Choroid plexus epithelial cell (primary cell): ENCODE measurements around the gene RAB29.

ENCODE experiments used
- DNase-seq: peaks from one replicate; pipeline ENCODE4 v3.0.0-alpha.2; 2010; ENCODE audit warnings: low read depth
- H3K4me3 ChIP-seq: 2 replicates; pipeline ENCODE4 v1.5.1; 2011; ENCODE audit warnings: low read depth, mild to moderate bottlenecking, control low read depth, low read length, moderate library complexity
- CTCF ChIP-seq: conservative IDR thresholded peaks from 2 replicates; pipeline ENCODE4 v1.5.1; 2011; ENCODE audit warnings: low read depth, mild to moderate bottlenecking, control low read depth, inconsistent platforms, low read length, moderate library complexity

RAB29 gene

GRCh38 chr1:205797168-205797567 is 21.9 kb upstream of the RAB29 start:
- no peak overlapping the region for H3K4me3 ChIP-seq
- TF ChIP-seq CTCF, result no peak
- DNase-seq, result no peak

- no peak for DNase-seq
- H3K4me3 ChIP-seq, result no peak overlapping the region
- no peak for TF ChIP-seq CTCF
Observed at GRCh38 chr1:205794011-205794730, 18.9 kb upstream of the RAB29 start.

GRCh38 chr1:205792961-205793673 is 17.8 kb upstream of the RAB29 start:
- no peak overlapping the region for H3K4me3 ChIP-seq
- no peak for TF ChIP-seq CTCF
- no peak for DNase-seq

- no peak overlapping the region for H3K4me3 ChIP-seq
- no peak for DNase-seq
- TF ChIP-seq CTCF, result no peak
Observed at GRCh38 chr1:205792481-205792881, 17.2 kb upstream of the RAB29 start.

GRCh38 chr1:205791568-205792180 is 16.4 kb upstream of the RAB29 start:
- H3K4me3 ChIP-seq, result no peak overlapping the region
- peak; percentile 89 for TF ChIP-seq CTCF
- DNase-seq, result peak; percentile 75

GRCh38 chr1:205787287-205787916 is 12.1 kb upstream of the RAB29 start:
- TF ChIP-seq CTCF, result no peak
- no peak overlapping the region for H3K4me3 ChIP-seq
- DNase-seq, result no peak
